Measurements from ENCODE around the gene UCMA.

UCMA gene

DNA sequence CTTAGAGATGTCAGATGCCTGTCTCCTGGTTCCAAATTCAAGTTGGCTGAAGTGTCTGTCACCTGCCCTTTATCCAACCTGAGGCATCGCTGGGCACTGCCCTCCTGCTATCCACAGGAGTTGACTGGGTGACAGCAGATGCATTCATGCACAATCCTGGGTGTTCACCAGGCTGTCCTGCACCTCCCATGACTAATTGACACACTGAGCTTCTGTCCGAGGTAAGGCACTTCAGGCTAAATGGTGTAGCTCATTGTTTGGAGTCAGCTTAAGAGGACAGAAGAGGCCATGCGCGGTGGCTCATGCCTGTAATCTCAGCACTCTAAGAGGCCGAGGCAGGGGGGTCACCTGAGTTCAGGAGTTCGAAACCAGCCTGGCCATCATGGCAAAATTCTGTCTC lies 2.4 kb downstream of the UCMA start:
- DNase-seq = no peak

DNA sequence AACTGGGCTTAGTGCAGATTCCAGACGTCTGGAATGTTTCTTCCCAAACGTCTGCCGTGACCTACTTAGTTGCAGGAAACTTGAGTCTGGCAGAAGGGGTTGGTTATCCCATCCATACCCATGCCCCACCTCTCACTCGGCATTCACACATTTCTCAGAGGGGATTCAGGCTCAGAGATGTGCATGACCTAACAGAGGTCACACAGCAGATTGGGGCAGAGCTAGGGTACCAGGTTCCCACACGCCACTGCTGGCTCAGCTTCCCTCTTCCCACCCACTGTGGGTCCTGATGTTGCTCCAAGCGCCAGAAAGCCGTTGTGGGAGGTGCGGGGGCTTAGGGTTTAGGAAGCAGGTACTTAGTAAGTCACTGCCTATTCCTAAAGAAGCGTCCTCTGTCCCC lies 3.0 kb downstream of the UCMA start:
- no peak for DNase-seq

DNA sequence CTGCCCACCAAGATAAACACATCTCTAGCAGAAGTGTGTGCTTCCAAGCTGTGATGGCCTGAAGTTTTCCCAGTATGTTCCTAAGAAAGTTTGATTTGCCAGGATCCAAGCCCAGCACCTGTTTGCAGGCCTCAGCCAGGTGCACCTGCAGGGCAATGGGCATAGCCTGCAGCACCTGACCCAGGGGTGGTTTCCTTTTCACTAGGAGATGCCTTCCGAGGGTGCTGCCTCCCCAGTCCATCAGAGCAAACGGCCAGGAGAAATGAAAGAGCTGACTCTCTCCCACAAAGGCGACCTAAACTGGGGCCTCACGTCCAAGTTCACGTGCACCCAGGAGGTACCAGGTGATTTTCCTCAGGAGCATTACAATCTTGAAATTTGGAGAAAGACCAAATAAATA lies 7.1 kb downstream of the UCMA start:
- DNase-seq = no peak

DNA sequence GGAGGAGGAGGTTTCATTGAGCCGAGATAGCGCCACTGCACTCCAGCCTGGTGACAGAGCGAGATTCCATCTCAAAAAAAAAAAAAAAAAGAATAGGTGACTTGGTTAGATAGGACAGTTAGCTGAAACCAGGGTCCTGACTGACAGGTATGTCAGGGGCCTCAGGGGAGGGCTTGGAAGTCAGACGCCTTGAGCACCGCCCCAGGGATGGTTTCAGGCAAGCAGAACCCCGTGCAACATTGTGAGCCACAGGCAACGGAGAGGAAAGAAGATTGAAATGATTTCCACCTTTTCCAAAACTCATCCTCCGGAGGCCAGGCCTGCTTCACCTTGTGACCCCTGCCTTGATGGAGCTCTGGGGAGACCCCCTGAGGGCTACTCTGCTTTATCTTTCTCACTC lies 8.6 kb downstream of the UCMA start:
- DNase-seq = no peak

DNA sequence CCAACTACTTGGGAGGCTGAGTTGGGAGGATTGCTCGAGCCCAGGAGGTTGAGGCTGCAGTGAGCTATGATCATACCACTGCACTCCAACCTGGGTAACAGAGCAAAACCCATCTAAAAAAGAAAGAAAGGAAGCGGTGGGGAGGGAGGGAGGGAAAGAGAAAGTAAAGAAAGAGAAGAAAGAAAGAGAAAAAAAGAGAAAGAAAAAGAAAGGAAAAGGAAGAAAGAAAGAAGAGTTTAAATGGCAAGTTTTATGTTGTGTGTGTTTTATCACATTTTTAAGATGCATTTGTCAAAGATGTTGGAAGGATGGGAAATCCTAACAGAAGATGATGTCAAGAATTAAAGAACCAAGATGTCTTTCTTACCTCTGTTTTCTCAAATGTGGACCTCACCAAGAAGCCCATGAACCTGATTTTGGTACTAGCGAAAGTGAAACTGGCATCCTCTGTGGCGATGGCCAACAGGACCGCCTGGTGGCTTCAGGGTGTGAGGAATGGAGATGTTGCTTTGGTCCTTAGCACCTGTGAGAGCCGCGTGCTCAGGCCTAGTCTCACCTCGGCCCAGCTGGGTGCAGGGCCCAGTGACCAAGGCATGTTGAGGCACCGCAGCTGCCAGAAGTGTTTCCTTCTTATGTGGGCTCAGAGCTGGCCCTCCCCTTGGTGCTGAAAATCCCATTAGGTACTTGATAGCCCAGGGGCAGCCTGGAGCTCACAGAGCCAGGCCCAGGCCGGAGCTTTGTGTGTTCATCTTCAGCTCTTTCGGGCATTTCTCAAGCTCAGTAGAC lies 9.8 kb downstream of the UCMA start:
- no peak for DNase-seq

DNA sequence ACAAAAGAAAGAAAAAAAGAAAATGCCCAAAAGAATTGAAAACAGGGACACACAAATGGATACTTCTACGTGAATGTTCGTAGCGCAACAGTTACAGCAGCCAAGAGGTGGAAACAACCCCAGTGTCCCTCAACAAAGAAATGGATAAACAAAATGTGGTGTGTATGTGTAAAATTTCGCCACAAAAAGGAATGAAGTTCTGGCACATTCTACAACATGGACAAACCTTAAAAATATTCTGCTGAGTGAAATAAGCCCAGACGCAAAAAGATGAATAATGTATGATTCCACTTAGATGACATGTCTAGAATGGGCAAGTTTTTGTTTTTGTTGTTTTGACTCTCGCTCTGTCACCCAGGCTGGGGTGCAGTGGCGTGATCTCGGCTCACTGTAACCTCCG lies 10.9 kb downstream of the UCMA start:
- DNase-seq = no peak

DNA sequence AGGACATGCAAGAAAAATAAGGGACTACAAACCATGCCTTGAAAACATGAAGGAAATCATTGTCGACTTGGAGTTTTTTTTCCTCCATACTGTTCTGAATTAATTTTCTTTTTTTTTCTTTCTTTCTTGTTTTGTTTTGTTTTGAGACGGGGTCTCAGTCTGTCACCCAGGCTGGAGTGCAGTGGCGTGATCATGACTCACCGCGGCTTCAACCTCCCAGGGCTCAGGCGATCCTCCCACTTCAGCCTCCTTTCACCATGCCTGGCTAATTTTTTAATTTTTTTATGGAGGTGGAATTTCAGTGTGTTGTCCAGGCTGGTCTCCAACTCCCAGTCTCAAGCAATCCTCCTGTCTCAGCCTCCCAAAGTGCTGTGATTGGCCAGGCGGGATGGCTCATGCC lies 11.6 kb downstream of the UCMA start:
- no peak for DNase-seq

DNA sequence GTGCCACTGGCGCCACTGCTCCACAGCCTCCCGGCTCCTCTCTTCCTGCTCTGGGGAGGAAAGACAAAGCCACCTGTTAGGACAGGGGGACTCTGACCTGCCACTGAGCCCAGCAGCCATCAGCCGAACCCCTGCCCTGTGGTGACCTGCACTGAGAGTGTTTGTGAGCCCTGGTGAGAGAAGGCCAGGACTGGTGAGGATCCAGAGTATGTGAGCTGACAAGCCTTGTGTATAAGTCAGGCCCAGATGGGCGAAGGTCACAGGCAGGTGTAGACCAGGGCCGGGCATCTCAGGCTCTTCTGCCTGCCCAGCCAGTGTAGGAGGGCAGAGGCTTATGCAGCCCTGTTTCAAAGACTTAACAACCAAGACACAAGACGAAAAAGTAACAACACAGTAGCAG lies 12.0 kb downstream of the UCMA start:
- no peak for DNase-seq

DNA sequence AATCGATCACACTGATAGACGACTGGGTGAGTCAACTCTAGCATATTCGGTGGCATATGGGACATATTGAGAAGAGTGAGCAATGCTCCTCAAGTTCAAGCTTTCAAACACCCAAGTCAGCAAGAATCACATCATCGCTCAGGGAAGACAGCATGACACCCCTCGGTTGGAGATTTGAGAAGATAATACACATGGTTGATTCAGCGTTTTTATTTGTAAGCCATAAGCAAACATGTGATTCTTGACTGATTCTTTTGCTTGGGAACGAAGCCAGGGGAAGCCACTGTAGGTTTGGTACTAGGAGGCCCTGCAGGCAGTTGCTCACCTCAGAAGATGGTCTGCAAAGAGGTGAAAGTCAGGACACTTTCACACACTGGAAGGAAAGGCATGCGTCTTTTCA lies 12.6 kb downstream of the UCMA start:
- DNase-seq = no peak

DNA sequence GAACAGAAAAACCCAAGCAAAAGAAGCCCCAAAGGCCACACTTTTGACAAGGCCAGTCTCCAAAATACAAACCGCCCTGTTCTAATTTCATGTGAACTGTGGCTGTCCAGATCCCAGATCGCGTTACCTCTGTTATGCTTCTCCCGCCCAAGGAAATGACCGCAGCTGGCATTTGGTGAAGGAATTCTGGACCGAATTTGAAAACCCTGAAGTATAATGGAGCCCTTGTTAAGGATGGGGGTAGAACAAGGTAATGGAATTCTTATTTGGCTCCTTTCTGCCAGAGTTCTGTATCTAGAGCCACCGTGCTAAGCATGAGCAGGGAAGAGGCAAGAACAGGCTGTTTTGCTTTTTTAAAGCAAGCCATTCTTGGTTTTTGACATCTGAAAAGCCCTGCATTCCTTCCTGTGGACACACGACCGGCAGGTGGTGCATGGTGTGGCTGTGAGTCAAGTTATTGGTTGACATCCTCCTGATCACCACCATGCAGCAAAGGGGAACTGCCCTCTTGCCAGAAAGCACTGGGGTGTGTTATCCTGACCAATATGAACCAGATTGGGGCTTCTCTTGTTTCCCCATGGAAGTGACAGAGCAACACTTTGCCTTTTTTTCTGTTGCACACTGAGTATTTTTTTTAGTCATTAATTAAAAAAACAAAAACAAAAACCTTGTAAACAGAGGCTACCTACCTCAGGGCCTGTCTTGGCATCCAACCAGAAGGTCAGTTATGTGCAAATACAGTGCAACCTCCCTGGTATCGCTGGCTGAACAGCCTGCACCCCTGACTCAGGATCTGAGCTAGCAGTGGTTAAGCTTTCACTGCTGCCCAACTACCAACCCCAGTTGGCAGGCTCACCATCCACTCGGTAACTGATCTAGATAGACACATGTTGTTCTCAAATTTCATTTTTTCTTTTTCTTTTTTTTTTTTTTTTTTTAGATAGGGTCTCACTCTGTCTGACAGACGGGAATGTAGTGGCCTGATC lies 14.2 kb downstream of the UCMA start:
- peak; percentile 44 for DNase-seq

DNA sequence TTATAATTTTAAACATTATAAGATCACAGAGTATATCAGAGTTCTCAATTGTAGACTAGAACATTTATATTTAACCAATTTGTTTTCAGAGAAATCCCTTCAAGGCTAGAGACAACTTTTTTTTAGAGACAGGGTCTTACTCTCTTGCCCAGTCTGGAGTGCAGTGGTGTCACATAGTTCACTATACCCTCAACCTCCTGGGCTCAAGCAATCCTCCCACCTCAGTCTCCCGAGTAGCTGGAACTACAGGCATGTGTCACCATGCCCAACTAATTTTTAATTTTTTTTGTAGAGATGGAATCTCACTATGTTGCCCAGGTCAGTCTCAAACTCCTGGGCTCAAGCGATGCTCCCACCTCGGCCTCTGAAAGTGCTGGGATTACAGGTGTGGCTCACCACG lies 15.3 kb downstream of the UCMA start:
- DNase-seq = no peak

DNA sequence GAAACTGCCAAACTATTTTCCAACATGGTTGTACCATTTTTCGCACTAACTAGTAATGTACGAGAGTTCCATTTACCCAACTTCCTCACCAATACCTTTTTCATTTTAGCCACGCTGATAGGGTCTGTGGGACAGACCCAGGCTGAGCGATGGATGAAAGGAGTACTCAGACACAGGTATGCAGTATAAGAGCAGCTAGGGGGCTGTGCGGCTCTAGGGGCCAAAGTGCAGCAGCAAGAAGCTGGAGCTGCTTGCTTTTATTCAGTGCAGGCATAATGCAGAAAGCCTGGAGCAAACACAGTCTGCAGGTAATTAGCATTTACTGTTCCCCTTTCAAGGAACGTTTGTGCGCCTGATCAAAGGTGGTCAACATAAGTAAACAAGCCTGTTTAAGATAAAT lies 21.0 kb downstream of the UCMA start:
- DNase-seq = no peak

DNA sequence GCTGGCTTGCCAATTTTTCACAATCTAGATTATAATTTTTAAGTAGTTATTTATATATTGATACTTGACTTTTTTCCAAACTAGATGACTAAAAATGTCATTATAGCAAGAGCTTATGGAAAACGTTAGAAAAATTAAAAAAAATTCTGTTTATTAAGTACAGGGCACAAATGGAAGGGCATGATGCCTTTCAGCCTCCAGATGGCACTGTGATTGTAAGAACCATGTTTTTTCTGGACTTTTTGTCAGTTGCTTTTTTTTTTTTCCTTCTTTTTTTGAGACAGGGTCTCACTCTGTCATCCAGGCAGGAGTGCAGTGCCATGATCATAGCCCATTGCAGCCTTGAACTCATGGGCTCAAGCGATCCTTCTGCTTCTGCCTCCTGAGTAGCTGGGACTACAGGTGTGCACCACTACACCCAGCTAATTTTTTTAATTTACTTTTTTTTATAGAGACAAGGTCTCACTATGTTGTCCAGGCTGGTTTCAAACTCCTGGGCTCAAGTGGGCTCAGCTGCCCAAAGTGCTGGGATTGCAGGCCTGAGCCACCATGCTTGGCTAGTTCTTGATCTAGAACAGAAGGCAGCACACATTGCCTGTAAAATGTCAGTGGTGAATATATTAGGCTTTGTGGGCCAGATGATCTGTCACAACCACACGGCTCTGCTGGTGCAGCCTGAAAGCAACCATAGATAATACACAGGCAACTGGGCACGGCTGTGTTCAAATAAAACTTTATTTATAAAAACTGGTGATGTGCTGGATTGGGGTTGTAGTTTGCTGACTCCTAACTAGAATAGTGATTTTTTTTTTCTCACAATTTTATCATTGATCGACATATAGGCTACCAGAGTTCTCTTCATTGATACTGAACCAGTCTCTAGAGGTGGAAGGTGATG lies 27.4 kb downstream of the UCMA start:
- no peak for DNase-seq

DNA sequence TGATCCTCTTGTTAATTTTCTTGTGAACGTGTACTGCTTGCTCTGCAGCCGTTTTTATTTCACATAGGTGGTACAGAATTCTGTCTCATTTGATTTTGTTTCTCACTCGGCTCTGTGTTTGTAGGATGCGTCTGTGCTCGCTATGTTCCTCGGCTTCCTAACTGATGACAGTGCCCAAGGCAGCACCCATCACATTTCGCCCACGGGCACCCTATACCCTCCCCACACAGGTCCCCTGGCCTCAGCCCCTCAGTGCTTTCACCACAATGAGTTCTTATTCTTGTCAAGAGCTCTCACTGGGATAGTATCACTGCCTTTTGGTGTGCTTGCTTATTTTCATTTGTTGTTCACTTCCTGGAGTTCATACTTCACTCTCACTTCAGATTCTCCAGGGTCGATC lies 28.1 kb downstream of the UCMA start:
- no peak for DNase-seq

DNA sequence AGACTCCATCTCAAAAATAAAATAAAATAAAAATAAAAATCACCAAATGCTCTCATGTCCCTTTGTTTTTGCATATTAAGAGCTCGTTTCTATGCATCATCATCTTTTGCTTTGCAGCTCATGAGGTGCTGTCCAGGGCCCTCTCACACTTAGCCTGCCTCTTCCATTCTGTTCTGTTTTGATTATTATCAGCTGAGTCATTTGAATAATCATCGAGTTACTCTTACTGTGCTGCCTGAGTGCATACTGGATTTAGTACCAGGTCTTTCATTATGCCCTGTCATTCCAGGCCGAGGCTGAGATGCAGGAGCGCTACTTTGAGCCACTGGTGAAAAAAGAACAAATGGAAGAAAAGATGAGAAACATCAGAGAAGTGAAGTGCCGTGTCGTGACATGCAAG lies 33.0 kb downstream of the UCMA start:
- no peak for DNase-seq

DNA sequence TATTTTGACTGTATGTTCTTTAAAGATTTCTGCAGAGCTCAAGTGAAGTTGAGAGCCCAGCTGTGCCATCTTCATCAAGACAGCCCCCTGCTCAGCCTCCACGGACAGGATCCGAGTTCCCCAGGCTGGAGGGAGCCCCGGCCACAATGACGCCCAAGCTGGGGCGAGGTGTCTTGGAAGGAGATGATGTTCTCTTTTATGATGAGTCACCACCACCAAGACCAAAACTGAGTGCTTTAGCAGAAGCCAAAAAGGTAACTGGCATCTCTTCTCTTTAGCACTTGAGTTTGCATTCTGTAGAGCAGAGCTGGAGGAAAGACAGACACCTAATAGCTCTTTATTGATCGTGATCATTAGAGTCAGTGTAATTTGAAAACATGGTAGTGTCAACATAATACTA lies 39.2 kb downstream of the UCMA start:
- no peak for DNase-seq

DNA sequence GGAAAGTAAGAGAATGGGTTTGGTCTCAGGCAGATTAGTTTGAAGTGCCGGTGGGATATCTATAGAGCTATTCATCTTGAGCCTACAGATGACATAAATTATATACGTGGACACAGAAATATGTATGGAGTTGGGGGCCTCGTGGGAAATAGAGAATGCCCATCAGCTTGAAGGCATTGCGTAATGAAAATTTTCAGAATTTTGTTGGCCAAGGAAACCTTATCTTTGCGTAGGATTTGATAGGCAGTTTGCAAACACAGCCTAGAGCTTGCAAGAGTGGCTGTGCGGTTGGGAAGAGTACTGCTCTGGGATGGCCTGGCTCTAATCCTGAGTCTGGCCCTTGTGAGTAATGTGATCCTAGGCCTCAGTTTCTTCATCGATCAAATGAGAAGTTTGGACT lies 40.5 kb downstream of the UCMA start:
- DNase-seq = no peak

DNA sequence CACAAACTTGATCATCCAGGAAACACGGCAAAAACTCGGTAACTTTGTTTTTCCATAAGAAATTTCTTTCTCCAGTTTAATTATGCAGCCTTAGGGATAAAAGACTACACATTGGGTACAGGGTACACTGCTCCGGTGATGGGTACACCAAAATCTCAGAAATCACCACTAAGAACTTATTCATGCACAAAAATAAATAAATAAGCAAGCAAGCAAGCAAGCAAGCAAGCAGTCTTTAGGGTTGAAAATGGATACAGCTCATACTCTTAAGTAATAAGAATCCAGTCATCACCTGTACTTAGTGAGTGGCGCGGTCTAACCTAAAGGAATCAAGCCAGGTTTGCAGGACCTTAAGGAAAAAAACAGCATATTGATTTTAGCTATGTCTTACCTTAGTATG lies 42.8 kb downstream of the UCMA start:
- DNase-seq = no peak

DNA sequence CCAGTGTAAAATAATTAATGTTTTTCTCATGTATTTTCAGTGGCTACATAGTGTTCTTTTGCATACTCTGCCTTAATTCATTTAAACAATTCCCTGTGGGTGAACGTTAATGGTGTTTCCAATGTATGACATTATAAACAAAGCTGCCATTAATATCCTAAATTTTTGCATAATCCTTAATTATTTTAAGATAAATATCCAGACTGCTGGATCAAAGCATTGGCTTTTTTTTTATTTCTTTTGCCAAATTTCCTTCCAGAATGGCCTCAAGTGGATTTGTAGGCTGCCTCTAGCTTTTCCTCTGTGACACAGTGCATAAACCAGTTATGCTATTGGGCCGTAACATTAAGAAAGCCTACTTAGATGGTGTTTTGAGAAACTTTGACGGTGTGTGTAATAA lies 43.4 kb downstream of the UCMA start:
- DNase-seq = no peak

DNA sequence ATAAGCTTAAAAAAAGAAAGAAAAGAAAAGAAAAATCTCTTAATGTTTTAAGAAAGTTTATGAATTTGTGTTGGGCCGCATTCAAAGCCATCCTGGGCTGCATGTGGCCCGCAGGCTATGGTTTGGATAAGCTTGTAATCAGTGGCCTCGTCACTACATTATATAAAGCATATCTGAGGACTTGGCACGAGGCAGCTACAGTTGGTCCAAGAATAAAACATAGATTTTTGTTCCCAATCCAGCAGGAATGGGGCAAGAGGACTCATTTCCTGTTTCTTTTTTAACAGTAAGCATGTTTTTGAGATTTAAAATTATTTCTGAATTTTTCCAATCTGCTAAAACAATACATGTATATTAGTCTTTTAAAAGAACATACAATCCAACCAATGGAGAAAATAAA lies 44.2 kb downstream of the UCMA start:
- no peak for DNase-seq

DNA sequence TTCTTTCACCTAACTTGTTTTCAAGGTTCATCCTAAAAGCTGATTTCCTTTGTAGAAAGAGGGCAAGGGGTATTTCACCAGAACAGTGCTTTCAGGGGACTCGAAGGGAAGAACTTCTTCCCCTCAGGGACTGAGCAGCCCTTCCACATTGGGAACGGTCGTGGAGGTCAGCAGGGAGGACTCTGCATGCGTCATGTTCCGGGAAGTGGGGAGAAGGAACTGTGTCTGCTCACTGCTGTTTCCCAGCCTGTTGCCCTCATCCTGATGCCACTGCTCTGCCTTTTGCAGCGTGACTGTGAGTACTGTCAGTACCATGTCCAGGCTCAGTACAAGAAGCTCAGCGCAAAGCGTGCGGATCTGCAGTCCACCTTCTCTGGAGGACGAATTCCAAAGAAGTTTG lies 45.6 kb downstream of the UCMA start:
- DNase-seq = no peak

DNA sequence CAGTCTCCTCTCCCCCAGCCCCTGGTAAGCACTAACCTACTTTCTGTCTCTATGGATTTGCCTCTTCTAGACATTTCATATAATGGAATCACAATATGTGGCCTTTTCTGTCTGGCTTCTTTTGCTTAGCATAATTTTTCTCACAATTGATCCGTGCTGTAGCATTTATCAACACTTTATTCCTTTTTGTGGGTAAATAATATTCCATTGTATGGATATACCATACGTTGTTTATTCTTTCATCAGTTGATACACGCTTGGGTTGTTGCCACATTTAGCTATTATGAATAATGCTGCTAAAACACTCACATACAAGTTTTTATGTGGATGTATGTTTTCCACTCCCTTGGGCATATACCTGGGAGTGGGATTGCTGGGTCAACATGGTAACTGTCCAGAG lies 47.0 kb downstream of the UCMA start:
- DNase-seq = no peak

Measured in NCI-H69 (cell line).